ENCODE measurements around the gene ITPR1. TPM values are rescaled to one million over a fixed set of nuclear protein-coding genes. Genes with fewer than 3 reads are reported as not detected.

ITPR1 gene
- polyA plus RNA-seq, 1 of the 3 experiments (the other 2 are of a cell fraction), result 5.9 TPM

DNA sequence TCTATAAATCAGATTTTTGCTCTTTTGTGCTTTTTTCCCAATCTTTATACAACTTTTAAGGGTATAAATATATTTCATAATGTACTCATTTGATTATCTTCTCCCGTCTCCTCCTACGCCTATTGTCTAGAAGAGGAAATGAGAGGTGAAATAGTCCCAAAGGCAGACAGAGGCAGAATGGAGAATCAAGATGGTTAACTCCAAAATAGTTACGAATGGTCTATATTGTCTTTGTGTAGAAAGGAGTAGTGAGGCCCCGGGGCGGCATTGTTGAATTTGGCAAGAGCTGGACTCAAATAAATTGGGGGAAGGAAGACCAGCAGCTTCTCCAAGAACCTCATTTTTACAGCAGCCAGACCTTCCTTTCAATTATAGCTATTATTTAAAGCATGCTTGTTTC, 23.9 kb downstream of the ITPR1 start:
- H3K79me2 ChIP-seq (ENCODE audit: insufficient read depth), result no peaks in the 10 kb centered on the region
- 95% methylated on average over 5 of the region's 5 CpGs for WGBS (ENCODE audit: low lambda C conversion rate)
- no peaks in the 10 kb centered on the region for H3F3A ChIP-seq (replicated peaks; ENCODE audit: insufficient read depth)
- DNase-seq, result no peak
- ChIA-PET CTCF (interaction anchor here (0.7 to 2.9 kb wide), 5 partner anchors 16 to 166 kb away, joined by 3 to 14 read pairs (median 3); no protein-coding TSS in a partner anchor), POLR2A (no interaction called here)
- no peak overlapping the region for H3K4me3 ChIP-seq (ENCODE audit: low read depth in 2 of 2, low read length in 1 of 2)
- no peak overlapping the region for H2AFZ ChIP-seq (ENCODE audit: low read depth)
- H3K4me1 ChIP-seq (ENCODE audit: control insufficient read depth in 1 of 2, insufficient read depth in 2 of 2, low read depth in 1 of 2, low read length in 1 of 2), result peaks cover 0 to 33% of the 10 kb centered on the region in 2 experiments; a peak in 2 of 4 replicates
- H3K4me2 ChIP-seq, result no peak overlapping the region
- no peaks in the 10 kb centered on the region for H3K9me3 ChIP-seq
- H3K9me2 ChIP-seq, result no peaks in the 10 kb centered on the region
- H3K27ac ChIP-seq (ENCODE audit: low read depth in 2 of 2, low read length in 1 of 2), result no peak overlapping the region
- no peak for TF ChIP-seq GATA2 (CRISPR knock-in tag; IDR thresholded peaks at IDR 0.05)
- no peak for TF ChIP-seq TAF1 (IDR thresholded peaks at IDR 0.05; ENCODE audit: borderline replicate concordance, low read depth, low read length)
- TF ChIP-seq, protein P1, sequence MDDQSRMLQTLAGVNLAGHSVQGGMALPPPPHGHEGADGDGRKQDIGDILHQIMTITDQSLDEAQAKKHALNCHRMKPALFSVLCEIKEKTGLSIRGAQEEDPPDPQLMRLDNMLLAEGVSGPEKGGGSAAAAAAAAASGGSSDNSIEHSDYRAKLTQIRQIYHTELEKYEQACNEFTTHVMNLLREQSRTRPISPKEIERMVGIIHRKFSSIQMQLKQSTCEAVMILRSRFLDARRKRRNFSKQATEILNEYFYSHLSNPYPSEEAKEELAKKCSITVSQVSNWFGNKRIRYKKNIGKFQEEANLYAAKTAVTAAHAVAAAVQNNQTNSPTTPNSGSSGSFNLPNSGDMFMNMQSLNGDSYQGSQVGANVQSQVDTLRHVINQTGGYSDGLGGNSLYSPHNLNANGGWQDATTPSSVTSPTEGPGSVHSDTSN (IDR thresholded peaks at IDR 0.05), result no peak
- TF ChIP-seq FOSL2 (IDR thresholded peaks at IDR 0.05; ENCODE audit: borderline replicate concordance, low read depth), result no peak
- no peak for TF ChIP-seq FOXM1 (IDR thresholded peaks at IDR 0.05; ENCODE audit: low read depth)
- no peak for TF ChIP-seq JUND (IDR thresholded peaks at IDR 0.05)
- TF ChIP-seq RXRA (IDR thresholded peaks at IDR 0.05; ENCODE audit: borderline replicate concordance, low read depth), result no peak
- TF ChIP-seq RCOR1 (IDR thresholded peaks at IDR 0.05; ENCODE audit: low read length), result no peak
- TF ChIP-seq MEF2A (IDR thresholded peaks at IDR 0.05; ENCODE audit: borderline replicate concordance, low read depth), result no peak
- TF ChIP-seq, protein P2, sequence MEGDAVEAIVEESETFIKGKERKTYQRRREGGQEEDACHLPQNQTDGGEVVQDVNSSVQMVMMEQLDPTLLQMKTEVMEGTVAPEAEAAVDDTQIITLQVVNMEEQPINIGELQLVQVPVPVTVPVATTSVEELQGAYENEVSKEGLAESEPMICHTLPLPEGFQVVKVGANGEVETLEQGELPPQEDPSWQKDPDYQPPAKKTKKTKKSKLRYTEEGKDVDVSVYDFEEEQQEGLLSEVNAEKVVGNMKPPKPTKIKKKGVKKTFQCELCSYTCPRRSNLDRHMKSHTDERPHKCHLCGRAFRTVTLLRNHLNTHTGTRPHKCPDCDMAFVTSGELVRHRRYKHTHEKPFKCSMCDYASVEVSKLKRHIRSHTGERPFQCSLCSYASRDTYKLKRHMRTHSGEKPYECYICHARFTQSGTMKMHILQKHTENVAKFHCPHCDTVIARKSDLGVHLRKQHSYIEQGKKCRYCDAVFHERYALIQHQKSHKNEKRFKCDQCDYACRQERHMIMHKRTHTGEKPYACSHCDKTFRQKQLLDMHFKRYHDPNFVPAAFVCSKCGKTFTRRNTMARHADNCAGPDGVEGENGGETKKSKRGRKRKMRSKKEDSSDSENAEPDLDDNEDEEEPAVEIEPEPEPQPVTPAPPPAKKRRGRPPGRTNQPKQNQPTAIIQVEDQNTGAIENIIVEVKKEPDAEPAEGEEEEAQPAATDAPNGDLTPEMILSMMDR (IDR thresholded peaks at IDR 0.05), result no peak
- TF ChIP-seq RFX5 (IDR thresholded peaks at IDR 0.05; ENCODE audit: low read length), result no peak
- TF ChIP-seq, protein P3, sequence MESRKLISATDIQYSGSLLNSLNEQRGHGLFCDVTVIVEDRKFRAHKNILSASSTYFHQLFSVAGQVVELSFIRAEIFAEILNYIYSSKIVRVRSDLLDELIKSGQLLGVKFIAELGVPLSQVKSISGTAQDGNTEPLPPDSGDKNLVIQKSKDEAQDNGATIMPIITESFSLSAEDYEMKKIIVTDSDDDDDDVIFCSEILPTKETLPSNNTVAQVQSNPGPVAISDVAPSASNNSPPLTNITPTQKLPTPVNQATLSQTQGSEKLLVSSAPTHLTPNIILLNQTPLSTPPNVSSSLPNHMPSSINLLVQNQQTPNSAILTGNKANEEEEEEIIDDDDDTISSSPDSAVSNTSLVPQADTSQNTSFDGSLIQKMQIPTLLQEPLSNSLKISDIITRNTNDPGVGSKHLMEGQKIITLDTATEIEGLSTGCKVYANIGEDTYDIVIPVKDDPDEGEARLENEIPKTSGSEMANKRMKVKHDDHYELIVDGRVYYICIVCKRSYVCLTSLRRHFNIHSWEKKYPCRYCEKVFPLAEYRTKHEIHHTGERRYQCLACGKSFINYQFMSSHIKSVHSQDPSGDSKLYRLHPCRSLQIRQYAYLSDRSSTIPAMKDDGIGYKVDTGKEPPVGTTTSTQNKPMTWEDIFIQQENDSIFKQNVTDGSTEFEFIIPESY (IDR thresholded peaks at IDR 0.05; ENCODE audit: borderline replicate concordance, low read depth), result no peak
- TF ChIP-seq SMC3 (IDR thresholded peaks at IDR 0.05; ENCODE audit: low read depth, low read length), result no peak
- no peak for TF ChIP-seq POLR2AphosphoS5 (IDR thresholded peaks at IDR 0.05; ENCODE audit: low read depth, low read length)
- no peak for TF ChIP-seq RAD21 (IDR thresholded peaks at IDR 0.05; ENCODE audit: low read length)
- TF ChIP-seq MXI1 (IDR thresholded peaks at IDR 0.05; ENCODE audit: low read depth, low read length), result no peak
- no peak for TF ChIP-seq YY1 (IDR thresholded peaks at IDR 0.05; ENCODE audit: low read depth)
- TF ChIP-seq NFIC (IDR thresholded peaks at IDR 0.05; ENCODE audit: borderline replicate concordance), result no peak
- TF ChIP-seq, protein P4, sequence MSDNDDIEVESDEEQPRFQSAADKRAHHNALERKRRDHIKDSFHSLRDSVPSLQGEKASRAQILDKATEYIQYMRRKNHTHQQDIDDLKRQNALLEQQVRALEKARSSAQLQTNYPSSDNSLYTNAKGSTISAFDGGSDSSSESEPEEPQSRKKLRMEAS (IDR thresholded peaks at IDR 0.05; ENCODE audit: low read depth), result no peak
- no peak overlapping the region for H3K9ac ChIP-seq
- no peaks in the 10 kb centered on the region for H3K27me3 ChIP-seq (ENCODE audit: insufficient read depth)
- no peaks in the 10 kb centered on the region for H3K36me3 ChIP-seq (replicated peaks in 1 of 2; ENCODE audit: control insufficient read depth in 1 of 2, insufficient read depth in 2 of 2, low read length in 1 of 2)
- H4K20me1 ChIP-seq (ENCODE audit: insufficient read depth), result no peaks in the 10 kb centered on the region

Data from SK-N-SH (cell line).